Stimulated activated CD8-positive, alpha-beta memory T cell treated with anti-CD3 and anti-CD28 coated beads, Interleukin-4, amount 100 ng/mL, for 1 hour (primary cell): Measurements from ENCODE around the gene CCN2.
A peak's percentile ranks its signal among the peaks of the same experiment; 100 is the strongest.
"Not testable (repeated sequence)": the region's sequence is repeated elsewhere in the genome, so short reads cannot be mapped to it uniquely, and the experiment has no call there.

Source experiments
- DNase-seq, 2 donors: peaks; one replicate each; pipeline ENCODE4 v3.0.0-alpha.2; 2020; ENCODE audit warnings: low read depth in 2 of 2, low spot score in 1 of 2

The CCN2 gene

DNA sequence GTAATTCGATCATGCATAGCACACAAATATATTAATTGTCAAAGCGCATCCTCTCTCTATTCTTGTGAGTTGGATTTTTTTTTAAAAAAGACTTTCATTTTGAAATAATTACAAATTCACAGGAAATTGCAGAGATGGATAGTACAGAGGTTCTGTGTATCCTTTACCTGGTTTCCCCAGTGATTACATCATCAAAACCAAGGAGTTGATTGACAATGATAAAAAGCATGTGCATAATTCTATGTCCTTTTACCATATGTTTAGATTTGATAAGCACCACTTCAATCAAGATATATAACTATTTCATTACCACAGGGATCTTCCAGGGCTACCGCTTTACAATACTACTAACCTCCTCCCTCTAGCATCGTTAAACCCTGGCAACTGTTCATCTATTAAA, 40.2 kb downstream of the CCN2 start:
- no peak for DNase-seq

DNA sequence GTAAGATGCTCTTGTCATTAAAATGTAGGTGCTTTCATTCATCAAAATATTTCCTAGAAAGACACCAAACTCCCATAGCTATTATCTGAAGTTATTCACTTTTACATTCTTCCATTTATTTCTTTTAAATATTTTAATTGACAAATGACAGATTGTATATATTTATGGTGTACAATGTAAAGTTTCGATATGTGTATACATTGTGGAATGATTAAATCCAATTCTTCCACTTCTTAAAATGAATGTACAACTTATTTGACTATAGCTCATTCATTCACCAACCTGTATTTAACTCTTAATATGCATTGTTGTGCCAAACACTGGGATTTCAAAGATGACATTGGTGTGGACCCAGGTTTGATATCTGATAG, 41.0 kb downstream of the CCN2 start:
- DNase-seq = no peak

DNA sequence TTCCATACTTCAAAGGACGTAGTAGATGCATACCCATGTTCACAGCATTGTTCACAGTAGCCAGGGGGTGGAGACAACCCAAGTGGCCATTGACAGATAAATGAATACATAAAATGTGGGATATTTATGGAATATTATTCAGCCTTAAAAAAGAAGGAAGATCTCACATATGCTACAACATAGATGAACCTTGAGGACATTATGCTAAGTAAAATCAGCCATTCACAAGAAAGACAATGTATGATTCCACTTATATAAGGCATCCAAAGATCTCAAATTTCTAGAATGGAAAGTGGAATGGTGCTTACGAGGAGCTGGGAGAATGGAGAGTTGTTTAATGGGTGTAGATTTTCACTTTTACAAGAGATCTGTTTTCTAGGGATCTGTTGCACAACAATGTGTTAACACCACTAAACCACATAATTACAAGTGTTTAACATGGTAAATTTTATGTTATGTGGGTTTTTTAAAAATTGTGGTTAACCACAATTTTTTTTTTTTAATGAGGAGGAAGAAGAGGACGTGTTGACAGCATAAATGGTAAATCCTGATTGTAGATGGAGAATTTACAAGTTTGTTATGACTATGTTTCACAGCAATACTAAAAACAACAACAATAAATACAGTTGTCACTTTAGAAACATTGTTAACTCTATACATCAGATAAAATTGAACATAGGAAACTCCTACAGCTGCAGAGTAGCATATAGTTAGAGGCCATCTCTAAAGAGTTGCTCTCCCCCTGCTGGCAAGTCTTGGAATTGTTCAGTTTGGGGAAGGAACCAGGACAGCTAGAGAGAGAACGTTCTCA, 41.6 kb downstream of the CCN2 start:
- peak; percentile 50 to 56 for DNase-seq

DNA sequence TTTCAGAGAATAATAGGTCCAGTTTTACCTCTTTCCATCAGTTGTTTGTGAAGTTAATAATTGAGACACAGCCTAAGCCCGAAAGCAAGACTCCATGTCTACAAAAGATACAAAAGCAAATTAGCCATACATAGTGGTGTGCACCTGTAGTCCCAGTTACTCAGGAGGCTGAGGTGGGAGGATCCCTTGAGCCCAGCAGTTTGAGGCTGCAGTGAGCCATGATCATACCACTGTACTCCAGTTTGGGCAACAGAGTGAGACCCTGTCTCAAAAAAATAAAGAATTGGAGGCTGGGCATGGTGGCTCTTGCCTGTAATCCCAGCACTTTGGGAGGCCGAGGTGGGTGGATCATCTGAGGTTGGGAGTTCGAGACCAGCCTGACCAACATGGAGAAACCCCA, 42.4 kb downstream of the CCN2 start:
- DNase-seq = not testable (repeated sequence)

DNA sequence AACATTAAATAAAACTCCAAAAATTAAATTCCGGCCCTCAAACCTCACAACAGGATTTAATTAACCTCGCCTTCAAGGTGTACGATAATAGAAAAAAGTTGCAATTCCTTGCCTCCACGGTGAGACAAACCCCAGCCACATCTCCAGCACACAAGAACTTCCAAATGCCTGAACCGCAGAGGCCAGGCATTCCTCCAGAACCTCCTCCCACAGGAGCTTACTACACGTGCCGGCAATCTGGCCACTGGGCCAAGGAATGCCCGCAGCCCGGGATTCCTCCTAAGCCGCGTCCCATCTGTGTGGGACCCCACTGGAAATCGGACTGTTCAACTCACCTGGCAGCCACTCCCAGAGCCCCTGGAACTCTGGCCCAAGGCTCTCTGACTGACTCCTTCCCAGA, 47.4 kb downstream of the CCN2 start:
- not testable (repeated sequence) for DNase-seq

DNA sequence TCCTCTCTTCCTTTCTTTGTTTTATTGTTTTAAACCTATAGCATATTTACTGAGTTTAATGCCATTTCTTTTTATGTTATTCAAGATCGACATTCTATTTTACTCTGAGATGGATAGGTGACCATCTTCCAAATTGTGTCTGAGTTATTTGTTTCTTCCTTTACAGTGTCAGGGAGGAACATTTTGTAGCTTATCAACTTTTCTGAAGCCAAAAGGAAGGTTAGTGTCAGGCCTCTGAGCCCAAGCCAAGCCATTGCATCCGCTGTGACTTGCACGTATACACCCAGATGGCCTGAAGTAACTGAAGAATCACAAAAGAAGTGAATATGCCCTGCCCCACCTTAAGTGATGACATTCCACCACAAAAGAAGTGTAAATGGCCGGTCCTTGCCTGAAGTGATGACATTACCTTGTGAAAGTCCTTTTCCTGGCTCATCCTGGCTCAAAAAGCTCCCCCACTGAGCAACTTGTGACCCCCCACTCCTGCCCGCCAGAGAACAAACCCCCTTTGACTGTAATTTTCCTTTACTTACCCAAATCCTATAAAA, 49.8 kb downstream of the CCN2 start:
- not testable (repeated sequence) for DNase-seq

DNA sequence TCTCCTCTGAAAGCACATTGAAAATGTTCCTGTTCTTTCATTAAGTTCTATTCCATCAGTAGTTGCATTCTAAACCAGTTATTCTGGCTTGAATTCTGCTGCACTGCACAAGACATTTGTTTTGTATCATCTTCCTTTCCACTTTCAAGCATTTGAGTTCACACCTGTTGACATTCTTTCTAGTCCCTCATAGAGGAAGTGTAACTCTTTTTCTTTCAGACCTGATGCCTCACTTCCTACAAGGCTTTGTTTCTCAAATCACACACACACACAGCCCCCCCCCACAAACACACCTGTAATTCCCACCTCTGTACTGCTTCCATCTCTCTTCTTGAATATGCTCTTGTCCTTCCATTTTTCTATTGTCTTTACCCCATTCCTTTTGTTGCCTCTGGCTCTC, 50.9 kb downstream of the CCN2 start:
- no peak for DNase-seq

DNA sequence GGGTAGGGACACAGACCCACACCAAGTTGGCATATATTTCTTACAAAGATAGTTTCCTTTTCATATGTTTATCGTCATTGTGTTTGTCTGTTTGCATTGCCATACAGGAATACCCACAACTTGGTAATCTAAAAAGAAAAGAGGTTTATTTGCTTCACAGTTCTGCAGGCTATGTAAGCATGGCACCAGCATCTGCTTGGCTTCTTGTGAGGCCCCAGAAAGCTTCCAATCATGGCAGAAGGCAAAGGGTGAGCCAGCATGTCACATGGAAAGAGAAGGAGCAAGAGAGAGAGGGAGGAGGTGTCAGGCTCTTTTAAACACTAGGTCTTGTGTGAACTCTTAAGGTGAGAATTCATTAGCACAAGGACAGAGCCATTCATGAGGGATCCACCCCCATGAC, 52.5 kb downstream of the CCN2 start:
- no peak for DNase-seq
